NCI-H1092 treated with DMSO at 0.1 percent for 48 hours (cell line): ENCODE data around the gene STAG1.
"Not testable (repeated sequence)": the region's sequence is repeated elsewhere in the genome, so short reads cannot be mapped to it uniquely, and the experiment has no call there.

Experiments
- DNase-seq: peaks from one replicate; lab custom pipeline; 2025; lab: John Stamatoyannopoulos, UW

The STAG1 gene

GRCh38 chr3:136586580-136586979 is 165.6 kb downstream of the STAG1 start:
- no peak for DNase-seq

GRCh38 chr3:136584728-136585127 is 167.4 kb downstream of the STAG1 start:
- no peak for DNase-seq

GRCh38 chr3:136583823-136584222 is 168.4 kb downstream of the STAG1 start:
- no peak for DNase-seq

GRCh38 chr3:136577791-136578190 is 174.4 kb downstream of the STAG1 start:
- DNase-seq = no peak

GRCh38 chr3:136576279-136577009 is 175.7 kb downstream of the STAG1 start:
- DNase-seq = no peak

GRCh38 chr3:136567599-136568188 is 184.5 kb downstream of the STAG1 start:
- DNase-seq = no peak

- not testable (repeated sequence) for DNase-seq
These were observed 187.2 kb downstream of the STAG1 start for GRCh38 chr3:136564962-136565361.

GRCh38 chr3:136562026-136562425 is 190.2 kb downstream of the STAG1 start:
- DNase-seq = no peak

GRCh38 chr3:136559896-136560295 is 192.3 kb downstream of the STAG1 start:
- no peak for DNase-seq

GRCh38 chr3:136549461-136549860 is 202.7 kb downstream of the STAG1 start:
- DNase-seq = not testable (repeated sequence)

- DNase-seq = no peak
These were observed 204.9 kb downstream of the STAG1 start for GRCh38 chr3:136547293-136547692.

GRCh38 chr3:136546720-136547119 is 205.5 kb downstream of the STAG1 start:
- no peak for DNase-seq

GRCh38 chr3:136545664-136546268 is 206.4 kb downstream of the STAG1 start:
- no peak for DNase-seq

- DNase-seq = no peak
These were observed 207.6 kb downstream of the STAG1 start for GRCh38 chr3:136544532-136544931.

- no peak for DNase-seq
These were observed 208.8 kb downstream of the STAG1 start for GRCh38 chr3:136543385-136543784.

GRCh38 chr3:136535906-136536305 is 216.3 kb downstream of the STAG1 start:
- DNase-seq = no peak

- DNase-seq = no peak
These were observed 219.4 kb downstream of the STAG1 start for GRCh38 chr3:136532766-136533165.

GRCh38 chr3:136518102-136518501 is 234.1 kb downstream of the STAG1 start:
- DNase-seq = no peak

GRCh38 chr3:136516656-136517055 is 235.5 kb downstream of the STAG1 start:
- no peak for DNase-seq

GRCh38 chr3:136516095-136516494 is 236.1 kb downstream of the STAG1 start:
- DNase-seq = no peak

GRCh38 chr3:136514533-136514932 is 237.6 kb downstream of the STAG1 start:
- DNase-seq = not testable (repeated sequence)

- no peak for DNase-seq
These were observed 238.8 kb downstream of the STAG1 start for GRCh38 chr3:136513367-136513766.

GRCh38 chr3:136512381-136512780 is 239.8 kb downstream of the STAG1 start:
- DNase-seq = no peak
